Esophagus squamous epithelium (tissue), 4 donors: ENCODE data around the gene DCC.

Source experiments
- POLR2A ChIP-seq, 4 donors: fragments of 450-650 bp; IDR thresholded peaks; one replicate each; pipeline ENCODE4 v1.6.1; 2017; ENCODE audit warnings: antibody characterized with exemption in 4 of 4, mild to moderate bottlenecking in 4 of 4, moderate library complexity in 3 of 4
- TF ChIP-seq, protein P1 (sequence below), 6 experiments: fragments of 450-650 bp in 4 of 6; fragments of 200-600 bp in 2 of 6; sonication (generic) in 2 of 6; IDR thresholded peaks; one replicate each; pipeline ENCODE4 v1.5.1; 2016 to 2019; ENCODE audit warnings: antibody characterized with exemption in 6 of 6, mild to moderate bottlenecking in 4 of 6, moderate library complexity in 4 of 6

DNA sequence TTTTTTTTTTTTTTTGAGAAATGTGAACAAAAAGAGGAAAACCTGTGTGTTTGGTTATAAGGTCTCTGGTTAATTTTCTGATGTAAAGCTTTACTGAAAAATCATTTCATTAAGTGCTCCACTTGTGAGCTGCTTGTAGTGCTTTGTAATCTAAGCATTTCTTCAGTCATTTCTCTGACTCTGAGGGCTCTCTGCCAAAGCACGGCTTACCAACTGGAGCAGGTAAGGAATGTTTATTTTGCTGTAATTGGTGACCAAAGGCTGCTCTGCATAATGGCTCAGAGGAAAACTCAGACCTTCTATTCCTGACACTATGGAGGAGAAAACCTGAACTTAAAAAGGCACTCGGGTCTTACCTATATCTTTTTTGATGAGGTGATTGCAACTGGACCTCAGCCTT is 1035.6 kb downstream of the DCC start:
- TF ChIP-seq, protein P1, sequence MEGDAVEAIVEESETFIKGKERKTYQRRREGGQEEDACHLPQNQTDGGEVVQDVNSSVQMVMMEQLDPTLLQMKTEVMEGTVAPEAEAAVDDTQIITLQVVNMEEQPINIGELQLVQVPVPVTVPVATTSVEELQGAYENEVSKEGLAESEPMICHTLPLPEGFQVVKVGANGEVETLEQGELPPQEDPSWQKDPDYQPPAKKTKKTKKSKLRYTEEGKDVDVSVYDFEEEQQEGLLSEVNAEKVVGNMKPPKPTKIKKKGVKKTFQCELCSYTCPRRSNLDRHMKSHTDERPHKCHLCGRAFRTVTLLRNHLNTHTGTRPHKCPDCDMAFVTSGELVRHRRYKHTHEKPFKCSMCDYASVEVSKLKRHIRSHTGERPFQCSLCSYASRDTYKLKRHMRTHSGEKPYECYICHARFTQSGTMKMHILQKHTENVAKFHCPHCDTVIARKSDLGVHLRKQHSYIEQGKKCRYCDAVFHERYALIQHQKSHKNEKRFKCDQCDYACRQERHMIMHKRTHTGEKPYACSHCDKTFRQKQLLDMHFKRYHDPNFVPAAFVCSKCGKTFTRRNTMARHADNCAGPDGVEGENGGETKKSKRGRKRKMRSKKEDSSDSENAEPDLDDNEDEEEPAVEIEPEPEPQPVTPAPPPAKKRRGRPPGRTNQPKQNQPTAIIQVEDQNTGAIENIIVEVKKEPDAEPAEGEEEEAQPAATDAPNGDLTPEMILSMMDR (IDR thresholded peaks at IDR 0.05), result no peak
- TF ChIP-seq POLR2A (IDR thresholded peaks at IDR 0.05), result no peak
